Activated CD8-positive, alpha-beta memory T cell treated with anti-CD3 and anti-CD28 coated beads, Interleukin-2, amount 50 U/mL, for 1 hour (primary cell): ENCODE data around the gene PPM1F.

ENCODE experiments used
- DNase-seq: peaks from one replicate; pipeline ENCODE4 v3.0.0-alpha.2; 2020; ENCODE audit errors: extremely low read depth

The PPM1F gene

DNA sequence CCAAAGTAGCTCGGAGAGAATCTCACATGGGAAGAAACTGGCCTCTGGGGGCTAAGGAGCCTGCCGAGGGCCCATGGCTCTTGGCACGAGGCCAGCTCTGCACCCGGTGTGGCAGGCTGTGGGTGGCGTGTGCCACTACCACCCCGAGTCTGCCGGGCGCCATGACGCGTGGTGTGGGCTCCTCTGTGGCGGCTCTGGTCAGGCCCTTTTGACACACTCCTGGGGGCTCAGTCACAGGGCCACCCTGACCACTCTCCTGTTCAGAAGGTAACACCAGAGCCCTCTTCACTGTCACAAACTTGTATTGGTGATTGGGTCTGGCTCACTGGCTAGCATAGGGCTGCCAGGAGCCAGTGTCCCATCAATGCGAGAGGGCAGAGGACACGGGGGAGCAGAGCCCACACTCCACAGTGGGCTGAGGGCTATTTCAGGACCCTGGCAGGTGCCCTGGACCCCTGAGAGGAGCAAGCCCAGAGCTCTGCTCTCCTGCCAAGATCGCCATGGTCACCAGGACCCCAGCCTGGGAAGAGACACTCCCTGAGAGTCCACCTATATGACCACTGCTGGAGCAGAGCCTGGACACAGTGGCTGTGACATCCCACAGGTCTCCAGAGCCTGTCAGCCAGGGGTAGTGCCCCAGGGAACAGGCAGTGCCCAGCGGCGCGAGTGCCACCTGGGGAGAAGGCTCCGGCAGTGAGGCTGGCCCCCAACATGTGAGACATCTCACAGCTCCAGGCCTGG, 8.6 kb upstream of the PPM1F start:
- DNase-seq: no peak

DNA sequence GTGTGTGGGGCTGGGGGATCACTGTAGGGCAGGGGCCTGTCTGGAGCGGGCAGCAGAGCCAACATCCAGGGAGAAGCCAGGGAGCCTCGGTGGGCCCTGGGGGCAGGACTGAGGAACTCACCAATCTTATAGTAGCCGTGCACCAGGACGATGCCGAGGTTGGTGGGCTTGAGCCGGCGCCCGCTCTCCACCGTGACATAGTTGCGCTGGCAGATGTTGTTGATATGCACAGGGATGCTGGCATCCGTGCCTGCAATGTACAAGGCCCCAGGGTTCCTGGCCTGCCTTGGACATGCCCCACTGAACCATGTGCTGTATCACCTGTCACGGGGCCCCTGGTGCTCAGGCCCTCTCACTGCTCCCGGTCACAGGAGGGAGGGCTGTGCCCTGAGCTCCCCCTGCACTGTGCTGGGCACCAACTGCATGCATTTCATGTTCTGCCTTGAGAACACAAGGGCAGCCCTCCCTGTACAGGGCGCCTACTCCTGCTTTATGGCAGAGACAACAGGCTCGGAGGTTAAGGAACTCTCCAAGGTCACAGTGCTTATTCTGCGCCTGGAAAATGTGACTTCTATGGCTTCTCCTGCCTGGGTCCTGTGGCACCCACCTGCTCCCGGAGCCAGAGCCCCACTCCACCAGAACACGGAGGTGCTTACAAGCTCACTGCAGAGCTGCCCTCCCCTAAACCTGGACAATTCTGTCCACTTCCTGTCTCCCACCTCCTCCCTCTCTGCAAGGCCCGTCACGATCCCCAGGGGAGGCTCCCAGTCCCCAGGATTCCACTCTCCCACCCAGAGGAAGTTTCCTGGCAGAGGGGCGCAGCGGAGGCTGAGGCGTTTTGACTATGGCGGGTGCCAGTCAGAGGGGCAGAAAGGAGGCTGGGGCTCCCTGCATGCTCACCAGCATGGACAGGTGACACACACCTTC, 7.8 kb upstream of the PPM1F start:
- no peak for DNase-seq

DNA sequence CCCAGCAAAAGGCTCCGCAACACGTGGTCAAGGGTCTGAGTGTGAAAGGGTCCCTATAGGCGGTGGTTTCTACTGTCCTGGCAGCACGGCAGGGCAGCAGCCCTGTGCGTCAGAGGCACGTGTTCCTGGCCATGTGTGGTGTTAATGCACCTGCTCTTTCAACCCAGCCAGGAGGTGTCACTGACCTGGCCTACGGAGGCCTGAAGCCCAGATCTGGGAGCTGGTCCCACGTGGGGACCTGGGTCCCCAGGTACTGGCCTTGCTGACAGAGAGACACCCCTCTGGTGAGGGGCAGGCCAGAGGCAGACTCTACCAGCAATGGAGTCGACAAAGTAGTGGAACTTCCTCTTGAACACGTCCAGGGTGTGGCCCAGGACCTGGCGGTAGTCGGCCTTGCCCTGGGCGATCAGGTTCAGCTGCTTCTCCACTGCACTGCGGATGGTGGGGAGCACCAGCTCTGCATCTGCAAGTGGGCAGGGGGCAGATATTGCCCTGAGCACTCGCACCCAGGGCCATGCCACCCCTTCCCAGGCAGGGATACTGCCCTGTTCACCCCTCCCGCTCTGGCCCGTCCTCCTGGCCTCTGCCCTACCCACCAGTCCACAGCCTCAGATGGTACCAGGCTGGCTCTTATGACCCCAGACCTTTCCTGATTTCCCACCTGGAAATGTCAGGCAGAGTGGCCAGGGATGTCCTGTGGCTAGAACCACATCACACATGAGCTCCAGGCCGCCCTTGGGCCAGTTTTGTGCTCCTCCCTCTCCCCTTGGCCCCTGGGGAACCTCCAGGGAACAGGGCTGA, 6.8 kb upstream of the PPM1F start:
- DNase-seq: no peak

DNA sequence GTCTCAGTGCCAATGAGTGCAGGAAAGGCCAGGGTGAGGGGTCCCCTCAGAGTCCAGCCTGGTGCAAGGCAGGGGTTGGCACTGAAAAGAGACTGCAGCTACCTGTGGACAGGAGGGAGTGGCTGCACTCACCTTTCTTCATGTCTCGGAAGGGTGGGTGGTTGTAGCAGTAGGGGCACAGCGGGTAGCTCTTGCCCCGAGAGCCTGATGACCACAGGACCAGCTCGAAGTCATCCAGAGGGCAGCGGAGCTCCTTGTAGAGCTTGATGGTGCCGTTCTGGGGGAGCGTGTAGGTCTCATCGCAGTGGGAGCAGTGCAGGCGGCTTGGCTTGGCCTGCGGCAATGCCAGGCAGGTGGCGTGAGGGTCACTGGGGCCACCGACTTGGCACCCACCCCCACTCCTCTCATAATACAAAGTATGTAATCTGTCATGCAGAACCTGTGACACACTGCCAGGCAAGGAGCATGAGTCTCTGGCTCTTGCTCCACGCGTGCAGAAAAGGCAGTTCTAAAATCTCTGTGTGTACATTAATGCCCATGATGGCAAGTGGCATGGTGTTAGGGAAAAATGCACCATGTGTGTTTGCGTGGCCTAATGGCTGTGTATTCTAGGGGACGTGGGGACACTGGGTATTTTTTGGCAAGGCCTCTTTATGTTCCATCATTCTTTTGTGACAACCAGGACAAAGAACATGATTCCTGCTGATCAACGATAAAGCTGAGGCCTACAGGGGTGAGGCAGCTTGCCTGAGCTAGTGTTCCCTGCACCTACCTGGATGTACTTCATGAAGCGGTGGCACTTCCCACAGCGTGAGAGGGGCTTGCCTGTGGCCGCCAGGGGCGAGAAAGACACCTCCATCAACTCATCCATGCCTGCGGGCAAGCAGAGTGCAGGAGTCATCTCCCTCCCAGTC, 6.0 kb upstream of the PPM1F start:
- DNase-seq: no peak

DNA sequence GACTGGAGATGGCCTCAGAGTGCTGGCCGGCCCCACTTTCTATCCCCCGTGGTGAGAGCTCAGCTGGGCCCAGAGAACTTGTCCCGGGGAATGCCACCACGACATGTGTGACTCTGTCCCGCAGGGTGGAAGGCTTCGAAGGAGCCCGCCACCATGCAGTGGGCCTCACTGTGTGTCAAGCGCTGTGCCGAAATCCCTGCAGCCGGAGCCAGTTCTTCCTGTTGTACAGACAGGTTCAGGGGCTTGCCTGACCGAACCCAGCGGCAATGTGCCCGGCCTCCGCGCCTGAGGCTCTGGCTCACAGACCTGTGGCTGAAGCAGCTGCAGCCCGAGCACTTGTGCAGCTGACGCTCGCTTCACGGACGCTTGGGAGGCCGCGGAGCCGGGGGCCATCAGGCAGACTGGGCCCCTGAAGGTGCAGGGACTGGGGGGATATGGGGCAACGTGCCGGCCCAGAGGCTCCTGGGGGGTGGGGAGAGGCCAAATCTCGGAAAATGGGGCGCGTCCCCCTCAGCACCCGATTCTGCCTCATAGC, 650 bp downstream of the PPM1F start:
- no peak for DNase-seq

DNA sequence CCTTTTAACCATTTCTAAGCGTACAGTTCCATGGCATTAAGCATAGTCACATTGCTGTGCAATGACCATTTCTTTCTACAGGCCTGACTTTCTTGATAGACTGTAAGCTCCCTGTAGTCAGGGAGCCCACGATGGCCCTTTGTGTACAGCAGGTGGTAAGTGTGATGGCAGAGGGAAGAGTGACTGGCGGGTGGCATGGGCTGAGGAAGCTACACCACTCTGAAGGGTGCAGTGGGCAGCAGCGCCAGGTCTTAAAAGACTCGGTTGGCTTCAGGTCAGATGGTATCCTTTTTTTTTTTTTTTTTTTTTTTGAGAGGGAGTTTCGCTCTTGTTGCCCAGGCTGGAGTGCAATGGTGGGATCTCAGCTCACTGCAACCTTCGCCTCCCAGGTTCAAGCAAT, 1.6 kb downstream of the PPM1F start:
- DNase-seq: no peak

DNA sequence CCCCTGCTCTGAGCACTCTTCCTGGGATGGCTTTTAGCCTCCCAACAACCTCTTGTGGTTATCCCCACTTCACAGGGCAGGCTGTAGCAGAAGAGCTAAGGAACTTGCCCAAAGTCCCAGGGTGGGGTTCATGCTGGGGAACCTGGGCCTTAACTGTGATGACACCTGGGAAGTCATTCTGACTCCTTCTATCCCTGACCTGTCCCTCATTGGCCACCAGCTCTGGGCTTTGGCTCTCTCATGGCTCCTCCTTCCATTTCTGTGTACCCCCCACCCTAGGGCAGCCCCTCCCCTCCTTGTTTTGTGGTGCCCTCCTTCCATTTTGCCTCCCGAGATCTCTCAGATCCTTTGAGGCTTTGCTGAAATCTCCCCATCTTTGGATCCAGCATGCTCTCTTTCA, 2.7 kb downstream of the PPM1F start:
- no peak for DNase-seq

DNA sequence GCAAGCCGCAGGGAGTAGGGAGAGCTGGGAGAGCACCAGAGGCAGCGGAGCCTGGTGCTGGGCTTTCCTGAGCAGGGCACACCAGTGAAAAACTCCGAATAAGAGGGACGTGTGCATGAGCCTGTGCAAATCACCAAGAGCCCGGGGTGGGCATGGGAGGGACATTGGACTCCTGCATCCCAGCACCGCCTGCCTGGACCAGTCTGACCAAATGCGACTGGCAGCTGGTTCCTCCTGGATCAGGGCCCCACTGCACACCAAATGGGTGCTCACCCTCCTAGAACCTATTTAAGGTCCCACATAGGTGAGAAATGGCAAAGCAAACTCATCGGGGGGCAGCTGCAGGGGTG, 3.1 kb downstream of the PPM1F start:
- DNase-seq: no peak

DNA sequence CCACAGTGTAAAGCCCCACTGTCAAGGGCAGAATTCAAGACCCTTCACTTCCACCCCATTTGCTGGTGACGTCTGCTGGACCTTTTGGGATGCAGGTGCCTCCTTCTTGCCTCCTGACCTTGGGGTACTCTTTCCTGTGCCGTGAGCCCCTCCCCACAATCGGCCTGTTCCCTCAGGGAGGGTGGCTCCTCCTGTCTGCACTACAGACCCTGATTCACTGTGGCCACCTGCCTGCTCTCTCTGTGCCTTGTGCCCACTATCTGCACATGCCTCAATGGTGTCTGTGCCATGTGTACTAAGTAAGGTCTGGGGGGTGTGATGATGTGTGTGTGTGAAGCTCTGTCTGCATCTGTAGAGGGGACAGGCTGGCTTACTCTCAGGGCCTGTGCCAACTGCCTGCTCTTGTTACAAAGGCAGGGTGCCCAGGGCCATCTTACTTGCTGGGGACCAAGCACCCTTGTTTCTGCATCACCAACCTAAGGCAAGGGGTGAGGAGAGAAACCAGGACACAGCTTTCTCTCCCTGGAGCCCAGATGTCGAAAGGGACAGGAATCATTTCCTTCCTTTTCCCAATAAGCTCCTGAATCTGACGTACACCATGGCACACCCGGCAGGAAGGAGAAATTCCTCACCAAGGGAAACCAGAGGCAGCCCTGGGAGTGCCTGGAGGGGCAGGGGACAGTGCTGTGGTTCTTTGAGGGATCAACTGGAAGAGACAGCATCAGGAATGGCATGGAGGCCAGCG, 3.7 kb downstream of the PPM1F start:
- DNase-seq: no peak

DNA sequence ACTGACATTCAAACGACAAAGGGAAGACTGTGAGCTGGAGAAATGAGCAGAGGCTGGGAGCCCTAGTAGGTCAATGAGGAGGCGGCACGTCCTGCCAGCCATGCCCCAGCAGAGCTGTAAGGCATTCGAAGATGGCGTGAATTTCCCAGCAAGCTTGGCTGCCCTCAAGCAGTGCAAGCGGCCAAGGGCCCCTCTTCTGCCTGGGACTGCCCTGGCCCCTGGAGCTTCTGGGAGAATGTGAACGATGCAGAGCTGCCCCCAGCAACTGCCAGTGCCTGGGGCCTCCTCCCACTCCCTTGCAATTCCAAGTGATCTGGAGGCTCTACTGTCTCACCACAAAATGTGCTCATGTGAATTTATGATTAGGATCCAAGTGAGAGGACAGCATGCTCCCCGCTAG, 4.3 kb downstream of the PPM1F start:
- no peak for DNase-seq

DNA sequence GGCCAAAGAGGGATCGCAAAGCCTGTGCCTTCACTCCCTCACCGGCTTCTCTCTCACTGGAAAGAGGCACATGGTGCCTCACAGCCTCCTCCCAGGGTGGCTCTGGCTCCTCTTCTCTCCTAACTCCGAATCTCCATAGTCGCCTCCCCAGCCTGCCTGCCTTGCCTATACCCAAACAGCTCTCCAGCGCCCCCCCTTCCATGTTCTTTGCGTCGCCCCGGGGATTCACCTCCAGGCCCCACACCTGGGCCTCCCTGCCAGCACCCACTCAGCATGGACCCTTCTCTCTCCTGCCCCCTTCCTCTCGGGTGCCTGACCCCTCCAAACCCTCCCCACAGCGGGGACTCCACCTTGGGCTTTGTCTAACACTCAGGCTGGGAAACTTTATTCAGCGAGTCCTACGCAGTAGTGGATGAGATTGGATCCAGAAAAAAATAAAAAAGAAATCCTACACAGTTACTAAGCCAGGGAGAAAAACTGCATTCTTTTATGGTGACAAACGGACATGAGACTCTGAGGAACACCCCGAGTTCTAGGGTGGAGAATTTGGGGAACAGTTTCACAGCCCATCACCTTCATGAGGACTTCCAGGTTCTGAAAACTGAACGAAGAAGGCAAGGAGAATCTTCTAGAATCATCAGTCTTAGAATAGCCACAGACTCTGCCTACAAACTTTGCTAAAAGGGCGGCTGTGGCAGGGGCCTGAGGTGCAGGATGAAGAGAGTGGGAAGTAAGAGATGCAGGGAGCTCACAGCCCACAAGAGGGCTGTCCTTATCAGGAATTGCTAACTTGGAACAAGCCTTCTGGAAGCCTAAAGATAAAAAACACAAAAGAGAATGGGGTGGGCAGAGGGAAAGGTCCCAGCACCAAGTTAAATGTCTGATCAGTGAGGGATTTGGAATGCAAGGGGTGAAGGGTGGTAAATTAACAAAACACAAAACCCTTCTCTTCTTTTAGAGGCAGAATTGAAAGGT, 5.3 kb downstream of the PPM1F start:
- DNase-seq: no peak

DNA sequence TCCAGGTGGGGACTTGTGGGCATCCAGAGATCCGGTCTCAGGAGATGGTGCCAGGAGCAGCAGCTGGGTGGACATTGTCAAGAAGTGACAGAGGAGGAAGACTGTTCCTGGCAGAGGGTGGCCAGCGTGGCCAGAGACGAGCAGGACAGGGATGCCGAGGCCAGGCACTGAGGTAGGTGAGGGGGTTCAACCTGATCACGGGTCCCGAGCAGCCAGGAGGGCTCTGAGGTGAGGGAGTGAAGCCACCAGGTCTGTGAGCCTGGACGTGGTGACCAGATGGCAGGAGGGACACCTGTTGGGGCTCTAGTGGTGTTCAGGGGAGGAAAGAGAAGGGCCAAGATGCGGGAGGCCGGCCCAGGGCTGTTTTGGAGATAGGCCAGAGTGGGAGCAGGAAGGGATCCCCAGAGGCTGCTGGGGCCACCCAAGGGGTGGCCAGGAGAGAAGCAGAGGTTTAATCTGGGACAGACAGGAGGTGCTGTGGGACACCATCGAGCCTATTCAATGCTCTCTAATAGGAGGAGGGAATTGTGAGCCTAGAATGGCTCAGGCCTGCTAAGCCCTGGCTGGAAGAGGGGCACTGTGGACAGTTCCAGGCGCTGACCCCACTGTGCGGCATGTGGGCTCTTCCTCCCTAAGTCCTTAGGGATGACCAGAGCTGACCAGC, 6.3 kb downstream of the PPM1F start:
- no peak for DNase-seq

DNA sequence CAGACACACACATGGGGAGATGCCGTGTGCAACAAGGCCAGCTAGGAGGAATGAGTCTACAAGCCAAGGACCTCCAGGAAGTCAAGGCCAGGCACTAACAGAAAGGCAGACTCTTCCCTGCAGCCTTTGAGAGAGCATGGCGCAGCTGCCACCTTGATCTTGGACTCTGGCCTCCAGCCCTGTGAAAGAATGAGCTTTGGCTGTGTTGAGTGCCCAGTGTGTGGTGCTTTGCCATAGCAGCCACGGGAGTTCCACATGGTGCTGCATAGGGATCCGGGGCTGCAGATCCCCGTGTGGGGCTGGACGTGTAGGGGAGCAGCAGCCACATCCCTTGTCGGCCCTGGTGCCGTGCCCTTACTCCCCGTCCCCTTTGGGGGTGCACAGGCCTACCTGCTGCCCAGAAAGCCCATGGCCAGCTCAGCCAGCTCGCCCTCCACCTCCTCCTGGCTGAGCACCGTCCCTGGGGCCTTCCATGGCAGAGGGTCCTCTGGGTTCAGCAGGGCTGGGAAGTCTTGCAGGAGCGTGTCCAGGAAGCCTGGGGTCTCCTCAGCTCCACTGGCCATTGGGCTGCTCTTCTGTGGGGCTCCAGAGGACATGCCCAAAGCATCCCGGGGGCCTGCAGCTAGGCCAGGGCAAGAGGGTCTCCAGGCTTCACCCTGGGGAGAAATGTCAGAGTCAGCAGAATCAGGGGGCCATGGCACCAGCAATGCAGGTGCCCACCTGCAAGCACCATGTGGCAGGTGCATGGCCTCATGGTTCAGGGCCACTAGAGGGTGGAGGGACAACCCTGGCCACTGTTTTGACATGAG, 7.0 kb downstream of the PPM1F start:
- no peak for DNase-seq

DNA sequence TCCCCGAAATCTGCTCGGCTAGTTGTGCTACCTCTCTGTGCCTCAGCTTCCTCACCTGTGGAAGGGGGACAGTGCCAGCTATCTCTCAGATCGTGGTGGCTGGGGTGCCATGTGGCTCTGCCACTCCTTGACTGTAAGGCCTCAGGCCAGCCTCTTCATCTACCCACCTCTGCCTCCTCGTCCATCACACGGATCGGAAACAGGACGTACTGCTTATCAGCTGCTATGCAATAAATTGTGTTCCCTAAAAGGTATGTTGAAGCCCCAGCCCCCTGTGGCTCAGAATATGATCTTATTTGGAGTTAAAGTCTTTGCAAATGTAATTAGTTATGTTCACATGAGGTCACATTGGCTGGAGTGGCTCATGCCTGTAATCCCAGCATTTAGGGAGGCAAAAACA, 7.8 kb downstream of the PPM1F start:
- no peak for DNase-seq

DNA sequence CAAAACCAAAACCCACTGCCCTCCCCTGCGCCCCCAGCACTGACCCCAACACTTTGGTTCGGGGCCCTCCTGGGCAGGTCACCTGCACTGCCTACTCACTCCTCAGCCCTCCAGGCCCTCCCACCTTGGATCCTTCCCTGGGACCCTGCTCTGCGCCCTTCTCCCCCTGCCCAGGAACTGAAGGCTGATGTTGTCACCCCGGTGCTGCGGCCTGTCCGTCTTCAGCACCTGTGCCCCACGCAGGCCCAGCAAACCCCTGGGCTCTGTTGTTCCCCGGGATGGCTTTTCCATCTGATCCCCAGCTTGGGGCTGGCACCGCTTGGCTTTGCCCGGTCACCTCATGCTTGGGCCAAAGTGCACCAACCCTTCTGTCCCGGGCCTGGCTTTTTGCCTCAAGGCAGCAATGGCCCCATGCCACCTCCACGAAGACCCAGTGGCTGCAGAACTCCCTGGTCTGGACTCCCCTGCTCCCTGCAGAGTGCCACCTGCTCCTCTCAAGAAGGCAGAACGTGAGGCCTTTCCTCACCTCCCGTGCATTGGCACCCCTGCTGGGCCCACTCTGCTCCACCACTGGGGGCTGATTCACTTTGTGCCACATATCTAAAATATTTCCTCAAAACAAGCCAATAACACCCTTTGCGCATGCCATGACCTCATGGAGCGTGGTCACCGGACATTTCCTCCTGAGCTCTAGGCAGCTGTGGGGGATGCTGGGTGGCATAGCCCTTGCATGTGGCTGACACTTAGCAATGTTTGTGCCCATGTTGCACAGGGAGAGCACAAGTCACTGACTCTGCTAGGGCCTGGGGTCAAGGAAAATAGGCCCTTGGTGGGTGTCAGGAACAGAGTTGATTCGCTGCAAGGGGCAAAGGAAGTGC, 8.8 kb downstream of the PPM1F start:
- no peak for DNase-seq

DNA sequence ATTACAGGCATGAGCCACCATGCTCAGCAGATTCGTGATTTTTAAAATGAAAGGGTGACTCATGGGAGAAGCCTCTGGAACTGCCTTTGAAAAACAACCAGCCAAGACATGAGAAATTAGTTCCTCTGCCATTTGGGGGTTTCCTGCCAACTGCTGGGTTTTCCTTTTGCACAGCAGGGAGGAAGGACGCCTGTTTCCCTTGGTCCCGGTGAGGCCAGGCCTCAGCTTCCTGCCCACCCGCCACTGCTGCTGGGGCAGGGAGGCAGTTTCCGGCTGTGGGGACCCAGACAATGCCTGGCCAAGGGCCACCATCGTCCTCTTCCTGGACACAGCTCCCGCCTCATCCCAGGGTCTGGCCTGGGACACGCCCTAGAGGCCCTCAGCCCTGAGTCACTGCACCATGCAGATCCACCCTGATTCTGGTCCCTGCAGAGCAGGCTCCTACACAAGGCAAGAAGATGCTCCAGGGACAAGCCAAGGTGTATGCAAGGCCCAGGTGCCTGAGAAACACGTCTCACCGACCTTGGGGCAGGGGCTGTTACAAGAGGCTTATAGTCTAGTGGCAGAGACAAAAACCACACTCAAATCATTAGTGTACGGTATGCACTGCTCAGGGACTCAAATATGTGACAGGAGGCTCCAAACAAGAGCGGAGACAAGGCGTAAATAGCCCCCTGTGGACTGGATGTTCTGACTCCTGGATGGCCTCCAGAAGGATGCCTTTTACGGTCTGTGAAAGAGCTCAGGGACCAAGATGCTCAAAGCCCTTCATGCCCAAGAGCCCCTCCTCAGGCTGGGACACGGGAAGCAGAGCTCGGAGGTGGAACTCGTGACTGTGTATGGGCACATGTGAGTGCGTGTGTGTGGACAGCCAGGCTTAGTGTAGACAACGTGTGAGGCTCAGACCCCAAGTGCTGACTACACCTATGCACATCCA, 10.0 kb downstream of the PPM1F start:
- DNase-seq: no peak
